Measurements from ENCODE around the gene BBX.

BBX gene

DNA sequence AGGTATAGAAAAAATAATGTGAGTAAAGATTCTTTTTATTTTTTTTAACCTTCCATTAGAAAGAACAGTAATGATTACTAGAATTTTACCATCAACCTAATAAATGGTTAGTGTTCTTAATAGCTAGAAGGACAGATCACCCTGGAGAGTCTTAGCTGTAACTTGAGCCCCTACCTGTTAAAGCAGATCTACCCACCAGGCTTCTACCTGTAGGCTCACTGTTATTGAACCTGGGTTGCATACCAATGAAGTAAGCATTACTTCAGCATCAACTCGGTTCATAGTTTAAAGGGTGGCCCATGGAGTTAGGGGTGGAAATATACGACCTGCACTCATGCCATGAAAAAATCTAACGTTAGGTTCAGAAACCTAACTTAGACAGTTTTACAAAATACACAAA is 280.4 kb downstream of the BBX start:
- no peak overlapping the region for H3K4me3 Mint-ChIP-seq
- no peaks in the 10 kb centered on the region for H3K4me1 Mint-ChIP-seq (ENCODE audit: low read depth)
- peaks cover 68% of the 10 kb centered on the region for H3K36me3 Mint-ChIP-seq (ENCODE audit: low read depth)
- no peaks in the 10 kb centered on the region for H3K27me3 Mint-ChIP-seq
- H3K27ac Mint-ChIP-seq: no peak overlapping the region
- H3K9me3 Mint-ChIP-seq: no peaks in the 10 kb centered on the region

DNA sequence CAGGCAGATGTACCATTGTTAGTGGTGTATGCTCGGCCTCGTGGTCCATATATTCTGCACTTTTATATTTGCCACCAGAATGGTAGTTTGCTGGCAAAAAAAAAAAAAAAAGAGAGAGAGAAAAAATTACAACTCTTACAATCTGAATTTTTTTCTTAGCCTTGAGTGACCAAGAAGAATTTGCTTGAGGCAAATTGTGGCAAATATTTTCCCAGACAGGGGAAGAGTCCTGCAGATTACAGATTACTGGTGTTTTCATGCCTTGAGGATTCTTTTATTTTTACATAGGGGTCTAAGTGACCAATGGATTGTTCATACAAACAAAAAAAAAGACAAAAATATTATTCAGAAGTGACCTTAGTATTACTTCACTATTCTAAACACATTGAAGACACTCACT is 283.3 kb downstream of the BBX start:
- H3K27me3 Mint-ChIP-seq: no peaks in the 10 kb centered on the region
- H3K36me3 Mint-ChIP-seq (ENCODE audit: low read depth): peaks cover 74% of the 10 kb centered on the region
- no peak overlapping the region for H3K4me3 Mint-ChIP-seq
- H3K4me1 Mint-ChIP-seq (ENCODE audit: low read depth): peaks cover 9% of the 10 kb centered on the region
- no peaks in the 10 kb centered on the region for H3K9me3 Mint-ChIP-seq
- H3K27ac Mint-ChIP-seq: no peak overlapping the region

GRCh38 chr3:107806536-107806935 is 283.8 kb downstream of the BBX start:
- Mint-ChIP-seq H3K4me1 (ENCODE audit: low read depth) (peaks cover 9% of the 10 kb centered on the region), H3K27ac (no peak overlapping the region), H3K9me3 (no peaks in the 10 kb centered on the region), H3K4me3 (no peak overlapping the region), H3K36me3 (ENCODE audit: low read depth) (peaks cover 69% of the 10 kb centered on the region), H3K27me3 (no peaks in the 10 kb centered on the region)

GRCh38 chr3:107810171-107811071 is 287.7 kb downstream of the BBX start:
- H3K9me3 Mint-ChIP-seq: no peaks in the 10 kb centered on the region
- H3K4me3 Mint-ChIP-seq: no peak overlapping the region
- peaks cover 38% of the 10 kb centered on the region for H3K36me3 Mint-ChIP-seq (ENCODE audit: low read depth)
- H3K27me3 Mint-ChIP-seq: no peaks in the 10 kb centered on the region
- peak overlapping the region; percentile 49 for H3K27ac Mint-ChIP-seq
- peaks cover 9% of the 10 kb centered on the region for H3K4me1 Mint-ChIP-seq (ENCODE audit: low read depth)

GRCh38 chr3:107813026-107813425 is 290.3 kb downstream of the BBX start:
- H3K4me3 Mint-ChIP-seq: no peak overlapping the region
- H3K27me3 Mint-ChIP-seq: no peaks in the 10 kb centered on the region

DNA sequence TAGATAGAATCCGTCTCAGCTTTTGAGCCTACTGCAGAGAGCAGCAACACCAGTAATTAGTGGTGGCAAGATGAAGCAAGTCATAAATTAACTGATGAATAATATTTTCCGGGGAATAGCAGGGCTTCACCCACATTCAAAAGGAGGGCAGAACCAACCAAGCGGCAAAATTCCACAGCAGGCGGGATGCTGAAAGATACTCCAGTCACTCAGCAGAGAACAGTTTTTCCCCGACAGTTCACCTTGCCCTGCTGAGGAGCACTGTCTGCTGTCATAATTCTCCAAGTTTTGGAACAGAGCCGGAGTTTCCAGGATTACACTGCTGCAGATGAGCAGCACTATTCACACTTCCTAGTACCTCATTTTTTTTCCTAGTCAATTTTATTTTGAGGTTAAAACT is 293.3 kb downstream of the BBX start:
- Mint-ChIP-seq H3K4me3 (no peak overlapping the region), H3K27me3 (peaks cover 6% of the 10 kb centered on the region), H3K4me1 (ENCODE audit: low read depth) (no peaks in the 10 kb centered on the region), H3K36me3 (ENCODE audit: low read depth) (no peaks in the 10 kb centered on the region), H3K27ac (no peak overlapping the region), H3K9me3 (no peaks in the 10 kb centered on the region)

More at GRCh38 chr3:107813026-107813425, 290.3 kb downstream of the BBX start:
- Mint-ChIP-seq H3K27ac (no peak overlapping the region), H3K4me1 (ENCODE audit: low read depth) (peaks cover 9% of the 10 kb centered on the region), H3K9me3 (no peaks in the 10 kb centered on the region), H3K36me3 (ENCODE audit: low read depth) (peaks cover 20% of the 10 kb centered on the region)

DNA sequence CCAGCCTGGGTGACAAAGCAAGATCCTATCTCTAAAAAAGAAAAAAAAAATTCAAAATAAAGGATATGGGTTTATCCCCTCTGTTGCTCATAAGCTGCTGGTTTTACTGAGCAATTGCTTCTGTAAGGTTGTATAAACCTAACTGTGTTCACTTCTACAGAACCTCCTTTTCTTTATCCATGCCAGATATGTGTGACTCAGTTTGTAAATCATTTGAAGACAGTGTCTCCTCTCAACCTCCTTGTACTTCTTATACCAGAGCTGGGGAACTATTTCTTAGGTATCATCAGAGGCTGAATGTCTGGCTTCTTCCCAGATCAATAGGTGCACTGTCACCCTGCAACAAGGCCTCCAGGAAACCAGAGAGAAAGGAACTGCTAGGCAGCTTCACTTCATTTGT is 294.3 kb downstream of the BBX start:
- H3K9me3 Mint-ChIP-seq: no peaks in the 10 kb centered on the region
- H3K4me3 Mint-ChIP-seq: no peak overlapping the region
- H3K36me3 Mint-ChIP-seq (ENCODE audit: low read depth): no peaks in the 10 kb centered on the region
- H3K27ac Mint-ChIP-seq: no peak overlapping the region
- peaks cover 11% of the 10 kb centered on the region for H3K27me3 Mint-ChIP-seq
- no peaks in the 10 kb centered on the region for H3K4me1 Mint-ChIP-seq (ENCODE audit: low read depth)

GRCh38 chr3:107818025-107818424 is 295.3 kb downstream of the BBX start:
- no peak overlapping the region for H3K4me3 Mint-ChIP-seq
- H3K27me3 Mint-ChIP-seq: peaks cover 13% of the 10 kb centered on the region
- no peaks in the 10 kb centered on the region for H3K4me1 Mint-ChIP-seq (ENCODE audit: low read depth)
- no peak overlapping the region for H3K27ac Mint-ChIP-seq
- no peaks in the 10 kb centered on the region for H3K36me3 Mint-ChIP-seq (ENCODE audit: low read depth)
- H3K9me3 Mint-ChIP-seq: no peaks in the 10 kb centered on the region

- H3K9me3 Mint-ChIP-seq: no peaks in the 10 kb centered on the region
- H3K4me1 Mint-ChIP-seq (ENCODE audit: low read depth): no peaks in the 10 kb centered on the region
- H3K27ac Mint-ChIP-seq: no peak overlapping the region
- no peaks in the 10 kb centered on the region for H3K36me3 Mint-ChIP-seq (ENCODE audit: low read depth)
- peaks cover 16% of the 10 kb centered on the region for H3K27me3 Mint-ChIP-seq
- no peak overlapping the region for H3K4me3 Mint-ChIP-seq
These were observed 296.9 kb downstream of the BBX start for GRCh38 chr3:107819656-107820055.

DNA sequence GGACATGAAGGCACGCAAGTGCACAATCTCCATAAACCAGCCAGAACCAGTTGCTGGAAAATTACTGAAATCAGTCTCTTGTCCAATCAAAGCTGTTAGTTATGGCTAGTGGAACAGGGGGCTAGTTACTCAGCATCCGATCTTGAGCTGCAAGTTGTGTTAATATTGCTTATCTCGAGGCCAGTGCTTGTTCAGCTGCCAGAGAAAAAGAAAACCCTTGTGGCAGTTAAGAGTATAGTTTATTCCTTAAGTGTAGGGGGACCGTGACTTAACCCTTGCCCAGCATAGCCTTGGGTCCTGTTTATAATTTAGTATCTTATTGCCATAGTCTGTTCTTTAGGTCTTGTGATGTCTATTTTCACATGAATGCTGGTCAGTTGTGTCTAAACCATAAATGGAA is 299.5 kb downstream of the BBX start:
- Mint-ChIP-seq H3K9me3 (no peaks in the 10 kb centered on the region), H3K27me3 (peaks cover 16% of the 10 kb centered on the region), H3K4me1 (ENCODE audit: low read depth) (no peaks in the 10 kb centered on the region), H3K27ac (no peak overlapping the region), H3K36me3 (ENCODE audit: low read depth) (no peaks in the 10 kb centered on the region), H3K4me3 (no peak overlapping the region)

DNA sequence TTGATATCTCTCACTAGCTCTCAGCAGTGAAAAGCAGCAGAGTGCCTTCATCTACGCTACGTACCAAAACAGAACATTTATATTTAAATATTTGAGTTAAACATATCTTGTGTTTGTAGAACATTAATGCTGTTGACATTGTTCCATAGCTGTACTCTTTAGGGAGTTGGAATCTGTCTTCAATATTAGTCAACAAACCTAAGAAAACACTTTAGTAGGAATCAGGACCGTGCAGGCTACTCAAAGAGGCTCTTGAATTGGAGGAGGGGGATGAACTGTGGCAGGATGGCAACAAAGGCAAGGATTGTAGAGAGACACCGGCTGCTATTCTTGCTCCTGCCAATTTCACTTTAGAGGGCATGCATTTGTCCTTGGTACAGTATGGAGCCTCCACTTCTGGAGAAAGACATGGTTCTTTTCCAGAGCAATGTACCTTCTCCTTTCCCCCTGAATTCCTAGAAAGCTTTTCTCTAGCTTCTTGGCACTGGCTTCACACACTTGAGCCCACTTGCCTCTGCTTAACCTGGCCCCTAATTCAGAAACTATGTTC is 302.1 kb downstream of the BBX start:
- Mint-ChIP-seq H3K4me1 (ENCODE audit: low read depth) (no peaks in the 10 kb centered on the region), H3K27me3 (peaks cover 11% of the 10 kb centered on the region), H3K27ac (no peak overlapping the region), H3K9me3 (no peaks in the 10 kb centered on the region), H3K36me3 (ENCODE audit: low read depth) (no peaks in the 10 kb centered on the region), H3K4me3 (no peak overlapping the region)

DNA sequence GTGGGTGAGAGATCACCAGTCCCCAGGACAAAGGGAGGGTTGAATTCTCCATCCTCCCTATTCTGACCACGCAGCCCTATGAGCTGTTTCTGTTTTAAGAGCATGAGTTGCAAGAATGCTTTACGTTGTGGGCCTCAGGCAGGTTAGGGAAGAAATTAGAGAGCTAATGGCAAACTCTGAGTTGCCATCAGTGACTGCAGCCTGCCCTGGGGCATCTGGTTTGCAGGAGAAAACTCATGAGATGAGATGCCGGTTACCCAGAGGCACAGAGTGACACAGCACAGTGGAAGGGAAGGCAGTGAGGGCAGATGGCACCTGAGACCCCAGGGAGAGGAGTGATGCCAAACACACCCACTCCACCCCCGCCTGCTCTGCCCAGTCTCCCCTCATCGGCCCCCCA is 302.8 kb downstream of the BBX start:
- H3K27me3 Mint-ChIP-seq: peaks cover 9% of the 10 kb centered on the region
- H3K36me3 Mint-ChIP-seq (ENCODE audit: low read depth): no peaks in the 10 kb centered on the region
- no peaks in the 10 kb centered on the region for H3K4me1 Mint-ChIP-seq (ENCODE audit: low read depth)
- no peak overlapping the region for H3K27ac Mint-ChIP-seq
- H3K9me3 Mint-ChIP-seq: no peaks in the 10 kb centered on the region
- H3K4me3 Mint-ChIP-seq: no peak overlapping the region

GRCh38 chr3:107826727-107827126 is 304.0 kb downstream of the BBX start:
- H3K27ac Mint-ChIP-seq: no peak overlapping the region
- H3K27me3 Mint-ChIP-seq: peaks cover 8% of the 10 kb centered on the region
- no peaks in the 10 kb centered on the region for H3K4me1 Mint-ChIP-seq (ENCODE audit: low read depth)
- no peak overlapping the region for H3K4me3 Mint-ChIP-seq
- no peaks in the 10 kb centered on the region for H3K36me3 Mint-ChIP-seq (ENCODE audit: low read depth)
- H3K9me3 Mint-ChIP-seq: no peaks in the 10 kb centered on the region

GRCh38 chr3:107829185-107829584 is 306.4 kb downstream of the BBX start:
- Mint-ChIP-seq H3K4me1 (ENCODE audit: low read depth) (no peaks in the 10 kb centered on the region), H3K27me3 (no peaks in the 10 kb centered on the region), H3K9me3 (no peaks in the 10 kb centered on the region), H3K4me3 (no peak overlapping the region), H3K36me3 (ENCODE audit: low read depth) (no peaks in the 10 kb centered on the region), H3K27ac (no peak overlapping the region)

GRCh38 chr3:107831590-107831989 is 308.8 kb downstream of the BBX start:
- H3K36me3 Mint-ChIP-seq (ENCODE audit: low read depth): no peaks in the 10 kb centered on the region
- no peaks in the 10 kb centered on the region for H3K4me1 Mint-ChIP-seq (ENCODE audit: low read depth)
- H3K27me3 Mint-ChIP-seq: no peaks in the 10 kb centered on the region
- no peak overlapping the region for H3K27ac Mint-ChIP-seq
- no peaks in the 10 kb centered on the region for H3K9me3 Mint-ChIP-seq
- no peak overlapping the region for H3K4me3 Mint-ChIP-seq

DNA sequence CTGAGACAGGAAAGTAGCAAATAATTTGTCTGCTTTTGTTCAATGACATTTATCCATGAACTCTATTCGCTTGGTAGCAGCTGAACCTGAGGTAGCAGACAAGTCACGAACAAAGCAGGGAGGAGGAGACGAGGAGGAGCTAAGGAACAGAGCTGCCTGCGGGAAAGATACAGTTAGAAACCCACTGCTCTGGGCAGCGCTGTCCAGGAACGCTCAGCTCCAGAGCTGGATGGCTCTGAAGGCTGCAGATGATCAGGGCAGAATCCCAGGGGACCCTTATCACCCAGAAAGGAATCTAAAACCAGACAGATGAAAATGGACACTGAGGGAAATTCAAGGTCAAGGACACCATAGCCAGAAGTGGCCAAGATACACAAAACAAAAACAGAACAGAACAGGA is 310.3 kb downstream of the BBX start:
- no peaks in the 10 kb centered on the region for H3K9me3 Mint-ChIP-seq
- H3K4me3 Mint-ChIP-seq: no peak overlapping the region
- peaks cover 6% of the 10 kb centered on the region for H3K4me1 Mint-ChIP-seq (ENCODE audit: low read depth)
- no peaks in the 10 kb centered on the region for H3K36me3 Mint-ChIP-seq (ENCODE audit: low read depth)
- H3K27me3 Mint-ChIP-seq: no peaks in the 10 kb centered on the region
- H3K27ac Mint-ChIP-seq: no peak overlapping the region

Data from stimulated activated naive CD8-positive, alpha-beta T cell treated with anti-CD3 and anti-CD28 coated beads, Interleukin-15, Interleukin-2, amounts not matched to agents 100 ng/mL and 50 ng/mL, for 24 hours (primary cell).